HG03442 (cell line): Measurements from ENCODE around the gene FXYD3.

Experiments
- ATAC-seq: cut with Tn5 transposase; IDR thresholded peaks from one replicate; pipeline ENCODE4 v1.9.1; 2021; ENCODE audit warnings: mild to moderate bottlenecking, moderate library complexity; ENCODE audit not compliant: unreplicated experiment

FXYD3 gene

GRCh38 chr19:35157431-35157830, 41.8 kb downstream of the FXYD3 start:
- ATAC-seq: no peak

- ATAC-seq: no peak
These were observed 44.0 kb downstream of the FXYD3 start for GRCh38 chr19:35159606-35160005.

GRCh38 chr19:35160629-35161433, 45.2 kb downstream of the FXYD3 start:
- ATAC-seq: no peak

GRCh38 chr19:35161434-35161743, 45.8 kb downstream of the FXYD3 start:
- no peak for ATAC-seq

- no peak for ATAC-seq
These were observed 47.1 kb downstream of the FXYD3 start for GRCh38 chr19:35162471-35163326.

GRCh38 chr19:35164418-35164817, 48.8 kb downstream of the FXYD3 start:
- no peak for ATAC-seq

GRCh38 chr19:35165200-35166058, 49.8 kb downstream of the FXYD3 start:
- ATAC-seq: no peak

- ATAC-seq: no peak
These were observed 50.8 kb downstream of the FXYD3 start for GRCh38 chr19:35166100-35167063.

- ATAC-seq: no peak
These were observed 51.9 kb downstream of the FXYD3 start for GRCh38 chr19:35167251-35168119.

GRCh38 chr19:35168196-35168595, 52.6 kb downstream of the FXYD3 start:
- ATAC-seq: no peak

GRCh38 chr19:35169221-35169995, 53.8 kb downstream of the FXYD3 start:
- ATAC-seq: no peak

- no peak for ATAC-seq
These were observed 54.9 kb downstream of the FXYD3 start for GRCh38 chr19:35170359-35171061.

- no peak for ATAC-seq
These were observed 56.1 kb downstream of the FXYD3 start for GRCh38 chr19:35171730-35172129.
